ENCODE results near the gene MROH9. TPM values are rescaled to one million over a fixed set of nuclear protein-coding genes. Genes with fewer than 3 reads are reported as not detected.

The MROH9 gene
- total RNA-seq, 2 donors from 2014 or later: not detected

GRCh38 chr1:171107969-171108368 lies 172.6 kb downstream of the MROH9 start:
- H3K36me3 Mint-ChIP-seq: no peaks in the 10 kb centered on the region
- ATAC-seq (no peak), DNase-seq (ENCODE audit: low spot score in 2 of 2) (no peak)
- H3K9me3 Mint-ChIP-seq: peaks cover 0 to 5% of the 10 kb centered on the region in 2 donors
- H3K27ac Mint-ChIP-seq: no peak overlapping the region

GRCh38 chr1:171109966-171110365 lies 174.6 kb downstream of the MROH9 start:
- no peak overlapping the region for H3K27ac Mint-ChIP-seq
- ATAC-seq: no peak
- H3K36me3 Mint-ChIP-seq: no peaks in the 10 kb centered on the region

DNA sequence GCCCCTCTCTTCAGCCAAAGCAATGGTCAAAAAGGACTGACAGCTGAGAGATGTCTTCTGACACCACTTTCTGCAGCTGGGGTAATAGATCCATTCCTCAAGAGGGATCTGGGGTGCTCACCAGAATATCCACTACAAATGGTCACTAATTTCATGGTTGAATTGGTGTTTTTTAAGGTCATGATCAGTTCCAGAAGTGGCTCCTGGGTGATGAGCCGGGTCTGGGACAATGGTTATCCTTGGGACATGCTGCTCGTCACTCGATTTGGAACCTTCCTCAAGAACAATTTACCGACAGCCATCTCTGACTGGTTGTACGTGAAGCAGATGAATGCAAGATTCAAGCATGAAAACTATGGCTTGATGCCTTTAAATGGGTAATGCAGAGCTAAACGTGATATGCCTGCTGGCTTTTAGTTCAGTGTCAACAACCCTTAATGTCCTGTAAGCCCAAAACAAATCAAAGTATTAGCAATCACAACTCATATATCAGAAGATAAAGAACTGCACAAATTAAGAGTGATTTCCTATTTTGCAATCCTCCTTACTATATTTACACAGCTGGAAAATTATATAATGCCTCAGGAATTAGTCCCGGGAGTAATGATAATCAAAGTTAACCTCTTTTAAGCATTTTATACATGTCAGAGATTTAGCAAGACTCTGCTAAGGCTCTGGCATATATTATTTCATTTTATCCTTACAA lies 175.4 kb downstream of the MROH9 start:
- H3K27ac Mint-ChIP-seq: no peak overlapping the region
- no peak for ATAC-seq
- no peaks in the 10 kb centered on the region for H3K36me3 Mint-ChIP-seq
- peaks cover 0 to 5% of the 10 kb centered on the region in 2 donors for H3K9me3 Mint-ChIP-seq
- no peak for DNase-seq (ENCODE audit: low spot score in 2 of 2)

More at GRCh38 chr1:171109966-171110365, 174.6 kb downstream of the MROH9 start:
- no peak for DNase-seq (ENCODE audit: low spot score in 2 of 2)
- peaks cover 0 to 5% of the 10 kb centered on the region in 2 donors for H3K9me3 Mint-ChIP-seq

DNA sequence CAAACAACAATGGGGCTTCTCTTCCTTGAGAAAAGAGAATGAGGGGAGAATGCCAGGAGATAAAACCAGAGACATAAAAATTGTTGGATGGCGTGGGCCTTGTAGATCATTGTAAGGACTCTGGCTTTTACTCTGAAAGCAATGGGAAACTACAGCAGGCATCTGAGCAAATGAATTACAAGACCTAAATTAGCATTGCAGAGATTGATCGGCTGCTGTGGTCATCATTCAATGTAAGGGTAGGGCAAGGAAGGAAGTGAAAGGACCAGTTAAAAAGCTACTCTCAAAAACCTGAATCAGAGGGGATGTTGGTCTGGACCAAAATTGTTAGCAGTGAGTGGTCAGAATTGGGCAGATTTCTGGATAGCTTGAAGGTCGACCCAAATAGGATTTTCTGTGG lies 176.8 kb downstream of the MROH9 start:
- no peaks in the 10 kb centered on the region for H3K36me3 Mint-ChIP-seq
- ATAC-seq (no peak), DNase-seq (ENCODE audit: low spot score in 2 of 2) (no peak)
- H3K27ac Mint-ChIP-seq: no peak overlapping the region
- peaks cover 0 to 5% of the 10 kb centered on the region in 2 donors for H3K9me3 Mint-ChIP-seq

DNA sequence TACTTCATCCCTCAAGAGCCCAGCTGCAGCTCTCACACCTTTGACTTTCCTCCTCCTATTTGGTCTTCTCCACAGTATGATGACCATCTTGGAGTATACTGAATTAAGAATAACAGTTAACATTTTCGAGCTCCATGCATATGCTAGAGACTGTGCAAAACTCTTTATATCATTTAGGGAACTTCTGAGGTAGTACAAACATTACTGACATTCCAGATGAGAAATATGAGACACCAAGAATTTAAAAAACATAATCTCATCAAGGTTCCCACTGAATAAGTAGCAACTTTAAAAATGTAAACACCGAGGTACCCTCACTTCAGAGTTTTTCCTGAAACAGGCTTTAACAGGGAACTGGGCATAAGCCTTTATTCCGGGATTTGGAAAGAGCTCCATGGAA lies 178.0 kb downstream of the MROH9 start:
- H3K27ac Mint-ChIP-seq: no peak overlapping the region
- H3K36me3 Mint-ChIP-seq: no peaks in the 10 kb centered on the region
- ATAC-seq (no peak), DNase-seq (ENCODE audit: low spot score in 2 of 2) (no peak)
- H3K9me3 Mint-ChIP-seq: peaks cover 0 to 5% of the 10 kb centered on the region in 2 donors

Other genes with a start within 250 kb of the MROH9 start
- not detected for gene FMO3, start 155.4 kb downstream of the MROH9 start, total RNA-seq
- not detected for gene FMO2, start 249.8 kb downstream of the MROH9 start, total RNA-seq